T-helper 1 cell treated with Interleukin-12 subunit alpha and Interleukin-12 subunit beta and Interleukin-4 antibody, amounts not matched to agents 30 μg/mL and 1 μg/mL, for 36 hours (primary cell): Measurements from ENCODE around the gene SCFD2.

Experiments used
- H3K27ac Mint-ChIP-seq: one replicate; pipeline ENCODE4 v1.8.0; 2021; ENCODE audit warnings: mild to moderate bottlenecking, mixed read lengths
- H3K27me3 Mint-ChIP-seq: one replicate; pipeline ENCODE4 v1.8.0; 2021; ENCODE audit warnings: low read depth, mixed read lengths
- H3K36me3 Mint-ChIP-seq: one replicate; pipeline ENCODE4 v1.8.0; 2021; ENCODE audit warnings: low read depth, mixed read lengths
- H3K4me1 Mint-ChIP-seq: one replicate; pipeline ENCODE4 v1.8.0; 2021; ENCODE audit warnings: low read depth, mixed read lengths
- H3K4me3 Mint-ChIP-seq: one replicate; pipeline ENCODE4 v1.8.0; 2021; ENCODE audit warnings: mild to moderate bottlenecking, moderate library complexity, mixed read lengths
- H3K9me3 Mint-ChIP-seq: one replicate; pipeline ENCODE4 v1.8.0; 2021; ENCODE audit warnings: mixed read lengths

SCFD2 gene

DNA sequence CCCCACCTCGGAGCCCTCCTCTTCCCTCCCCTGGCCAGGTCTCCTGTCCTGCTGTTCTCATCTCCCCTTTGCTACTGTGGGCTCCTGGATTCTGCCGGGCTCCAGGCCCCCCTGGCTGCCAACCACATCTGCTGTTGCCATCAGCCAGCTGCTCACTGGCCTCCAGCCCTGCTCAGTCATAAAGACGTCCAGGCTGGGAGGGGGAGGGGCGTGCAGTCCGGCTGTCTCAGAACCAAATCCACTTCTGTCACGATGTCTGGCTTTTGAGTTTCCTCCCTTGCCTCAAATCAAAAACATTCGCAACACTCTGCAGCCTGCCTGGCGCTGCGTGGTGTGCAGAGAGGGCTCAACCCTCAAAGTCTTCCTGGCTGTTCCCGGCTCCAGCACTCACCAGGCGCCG is 496.7 kb downstream of the SCFD2 start:
- Mint-ChIP-seq H3K27ac (no peak overlapping the region), H3K4me1 (no peaks in the 10 kb centered on the region), H3K4me3 (no peak overlapping the region), H3K36me3 (peaks cover 2% of the 10 kb centered on the region), H3K27me3 (no peaks in the 10 kb centered on the region), H3K9me3 (no peaks in the 10 kb centered on the region)

DNA sequence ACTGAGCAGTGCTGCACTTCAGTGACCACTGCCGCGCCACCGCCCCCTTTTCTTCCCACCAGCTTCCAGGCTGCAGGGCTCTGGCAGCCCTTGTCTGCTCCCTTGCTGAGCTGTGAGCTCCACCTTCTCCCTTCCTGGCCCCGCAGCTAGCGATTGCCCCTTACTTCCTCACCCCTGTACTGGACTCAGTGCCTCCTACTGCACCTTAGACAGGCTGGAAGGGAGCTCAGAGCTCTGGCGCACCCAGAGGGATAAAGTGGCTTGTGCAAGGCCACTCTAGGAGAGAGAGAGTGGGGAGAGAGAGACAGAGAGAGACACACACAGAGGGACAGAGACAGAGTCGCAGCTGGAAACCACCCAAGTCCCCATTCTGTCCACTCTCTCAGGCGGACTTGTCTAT is 497.7 kb downstream of the SCFD2 start:
- Mint-ChIP-seq H3K4me1 (no peaks in the 10 kb centered on the region), H3K27ac (no peak overlapping the region), H3K27me3 (peaks cover 5% of the 10 kb centered on the region)

DNA sequence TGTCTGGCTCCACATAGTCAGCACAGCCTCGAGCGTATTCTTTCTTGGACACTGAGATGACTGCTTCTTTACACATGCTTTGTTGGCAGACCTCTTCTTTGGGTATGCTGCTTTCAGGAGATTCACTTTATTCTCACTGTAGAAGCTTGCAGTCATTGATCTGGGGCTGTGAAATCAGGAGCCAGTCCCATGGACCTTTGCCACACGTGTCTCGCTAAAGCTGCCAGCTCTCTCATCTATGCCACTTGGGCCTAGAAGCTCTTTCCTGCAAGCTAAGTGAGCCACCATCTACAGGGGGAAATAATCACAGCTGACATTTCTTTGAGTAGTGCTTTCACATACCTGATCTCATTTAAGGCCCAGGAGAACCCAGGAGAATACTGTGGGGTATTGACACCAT is 498.7 kb downstream of the SCFD2 start:
- H3K27ac Mint-ChIP-seq, result no peak overlapping the region
- no peaks in the 10 kb centered on the region for H3K4me1 Mint-ChIP-seq
- no peak overlapping the region for H3K4me3 Mint-ChIP-seq
- H3K36me3 Mint-ChIP-seq, result peaks cover 2% of the 10 kb centered on the region
- H3K27me3 Mint-ChIP-seq, result peaks cover 9% of the 10 kb centered on the region
- no peaks in the 10 kb centered on the region for H3K9me3 Mint-ChIP-seq

More for the DNA sequence above, 497.7 kb downstream of the SCFD2 start:
- no peak overlapping the region for H3K4me3 Mint-ChIP-seq
- H3K36me3 Mint-ChIP-seq, result peaks cover 2% of the 10 kb centered on the region
- no peaks in the 10 kb centered on the region for H3K9me3 Mint-ChIP-seq

GRCh38 chr4:52866734-52867133 is 499.1 kb downstream of the SCFD2 start:
- Mint-ChIP-seq H3K36me3 (peaks cover 2% of the 10 kb centered on the region), H3K4me1 (peaks cover under 1% of the 10 kb centered on the region), H3K27me3 (peaks cover 9% of the 10 kb centered on the region)

DNA sequence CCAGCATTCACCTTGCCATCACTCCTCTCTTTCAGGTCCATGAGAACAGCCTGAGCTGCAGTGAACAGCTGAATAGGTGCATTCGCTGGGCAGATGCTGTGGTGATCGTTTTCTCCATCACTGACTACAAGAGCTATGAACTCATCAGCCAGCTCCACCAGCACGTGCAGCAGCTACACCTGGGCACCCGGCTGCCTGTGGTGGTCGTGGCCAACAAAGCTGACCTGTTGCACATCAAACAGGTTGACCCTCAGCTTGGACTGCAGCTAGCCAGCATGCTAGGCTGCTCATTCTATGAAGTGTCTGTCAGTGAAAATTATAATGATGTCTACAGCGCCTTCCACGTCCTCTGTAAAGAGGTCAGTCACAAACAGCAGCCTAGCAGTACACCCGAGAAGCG is 500.6 kb downstream of the SCFD2 start:
- H3K4me1 Mint-ChIP-seq, result peaks cover 8% of the 10 kb centered on the region
- no peak overlapping the region for H3K4me3 Mint-ChIP-seq
- no peaks in the 10 kb centered on the region for H3K9me3 Mint-ChIP-seq
- no peaks in the 10 kb centered on the region for H3K36me3 Mint-ChIP-seq
- H3K27me3 Mint-ChIP-seq, result peaks cover 23% of the 10 kb centered on the region
- H3K27ac Mint-ChIP-seq, result no peak overlapping the region

More at GRCh38 chr4:52866734-52867133, 499.1 kb downstream of the SCFD2 start:
- Mint-ChIP-seq H3K4me3 (no peak overlapping the region), H3K9me3 (no peaks in the 10 kb centered on the region), H3K27ac (no peak overlapping the region)

GRCh38 chr4:52864793-52865192 is 501.1 kb downstream of the SCFD2 start:
- H3K4me1 Mint-ChIP-seq, result peaks cover 8% of the 10 kb centered on the region
- H3K4me3 Mint-ChIP-seq, result no peak overlapping the region
- H3K27me3 Mint-ChIP-seq, result peaks cover 28% of the 10 kb centered on the region
- H3K27ac Mint-ChIP-seq, result no peak overlapping the region
- H3K36me3 Mint-ChIP-seq, result no peaks in the 10 kb centered on the region
- H3K9me3 Mint-ChIP-seq, result no peaks in the 10 kb centered on the region

GRCh38 chr4:52863324-52863723 is 502.5 kb downstream of the SCFD2 start:
- peaks cover 8% of the 10 kb centered on the region for H3K4me1 Mint-ChIP-seq
- H3K4me3 Mint-ChIP-seq, result no peak overlapping the region

GRCh38 chr4:52862639-52863161 is 503.2 kb downstream of the SCFD2 start:
- H3K4me3 Mint-ChIP-seq, result peak overlapping the region; percentile 68
- peaks cover 35% of the 10 kb centered on the region for H3K27me3 Mint-ChIP-seq
- no peaks in the 10 kb centered on the region for H3K36me3 Mint-ChIP-seq
- H3K27ac Mint-ChIP-seq, result no peak overlapping the region
- peaks cover 5% of the 10 kb centered on the region for H3K9me3 Mint-ChIP-seq
- H3K4me1 Mint-ChIP-seq, result peaks cover 8% of the 10 kb centered on the region

More at GRCh38 chr4:52863324-52863723, 502.5 kb downstream of the SCFD2 start:
- Mint-ChIP-seq H3K27me3 (peaks cover 35% of the 10 kb centered on the region), H3K27ac (no peak overlapping the region), H3K36me3 (no peaks in the 10 kb centered on the region), H3K9me3 (no peaks in the 10 kb centered on the region)

DNA sequence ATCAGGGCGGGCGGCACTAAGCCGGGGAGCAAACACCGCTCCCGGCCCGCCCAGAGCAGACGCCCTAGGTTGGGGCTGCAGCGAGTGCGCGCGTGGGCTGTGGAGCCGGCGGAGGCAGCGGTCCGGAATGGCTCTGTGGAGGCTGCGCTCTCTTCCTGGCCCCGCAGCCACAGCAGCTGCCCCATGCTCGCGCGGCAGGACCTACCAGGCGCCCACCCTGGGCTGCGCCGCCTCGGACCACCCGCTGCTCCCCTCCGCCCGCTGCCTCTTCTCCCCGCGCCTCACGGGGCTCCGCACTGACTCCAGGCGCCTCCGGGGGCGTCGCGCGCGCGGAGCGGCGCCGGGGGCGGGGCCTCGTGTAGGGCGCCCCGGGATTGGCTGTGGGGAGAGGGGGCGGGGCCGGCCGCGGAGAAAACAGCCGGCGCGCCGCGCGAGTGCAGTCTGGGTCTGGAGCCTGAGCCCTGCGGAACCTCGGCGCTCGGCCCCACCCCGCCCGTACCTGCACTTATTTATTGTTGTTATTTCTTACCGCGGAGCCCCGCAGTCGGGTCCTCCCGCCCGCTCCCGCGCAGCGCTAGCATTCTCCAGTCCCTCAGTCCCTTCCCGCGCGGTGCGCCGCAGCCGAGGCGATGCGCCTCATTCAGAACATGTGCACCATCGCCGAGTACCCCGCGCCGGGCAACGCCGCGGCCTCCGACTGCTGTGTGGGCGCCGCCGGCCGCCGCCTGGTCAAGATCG is 503.8 kb downstream of the SCFD2 start, which contains the start of gene RASL11B:
Gene RASL11B (plus strand): TSS at position 439 of the 738 bp plus-strand sequence. CDS start 191 bp downstream, at position 630.
- H3K4me1 Mint-ChIP-seq, result peaks cover 10% of the 10 kb centered on the region
- peaks cover 35% of the 10 kb centered on the region for H3K27me3 Mint-ChIP-seq
- H3K4me3 Mint-ChIP-seq, result peak within 1 kb of the TSS; percentile 68
- H3K27ac Mint-ChIP-seq, result no peak within 1 kb of the TSS
- H3K36me3 Mint-ChIP-seq, result no peaks in the 10 kb centered on the region
- H3K9me3 Mint-ChIP-seq, result peaks cover 6% of the 10 kb centered on the region

GRCh38 chr4:52861171-52861823 is 504.6 kb downstream of the SCFD2 start:
- peaks cover 17% of the 10 kb centered on the region for H3K4me1 Mint-ChIP-seq
- H3K27me3 Mint-ChIP-seq, result peaks cover 35% of the 10 kb centered on the region
- H3K4me3 Mint-ChIP-seq, result peak overlapping the region; percentile 67
- H3K36me3 Mint-ChIP-seq, result no peaks in the 10 kb centered on the region
- H3K9me3 Mint-ChIP-seq, result peaks cover 6% of the 10 kb centered on the region
- no peak overlapping the region for H3K27ac Mint-ChIP-seq

- Mint-ChIP-seq H3K4me1 (peaks cover 17% of the 10 kb centered on the region), H3K27me3 (peaks cover 35% of the 10 kb centered on the region), H3K4me3 (no peak overlapping the region), H3K27ac (no peak overlapping the region), H3K9me3 (peaks cover 6% of the 10 kb centered on the region), H3K36me3 (no peaks in the 10 kb centered on the region)
Measured at GRCh38 chr4:52860361-52860760, 505.5 kb downstream of the SCFD2 start.

- H3K27me3 Mint-ChIP-seq, result peaks cover 26% of the 10 kb centered on the region
- H3K9me3 Mint-ChIP-seq, result peaks cover 6% of the 10 kb centered on the region
- H3K4me1 Mint-ChIP-seq, result peaks cover 17% of the 10 kb centered on the region
- H3K36me3 Mint-ChIP-seq, result no peaks in the 10 kb centered on the region
- no peak overlapping the region for H3K4me3 Mint-ChIP-seq
- no peak overlapping the region for H3K27ac Mint-ChIP-seq
Measured at GRCh38 chr4:52856801-52857200, 509.1 kb downstream of the SCFD2 start.

- no peaks in the 10 kb centered on the region for H3K27me3 Mint-ChIP-seq
- peaks cover 9% of the 10 kb centered on the region for H3K4me1 Mint-ChIP-seq
- no peaks in the 10 kb centered on the region for H3K36me3 Mint-ChIP-seq
- H3K27ac Mint-ChIP-seq, result no peak overlapping the region
- H3K9me3 Mint-ChIP-seq, result peaks cover 6% of the 10 kb centered on the region
- no peak overlapping the region for H3K4me3 Mint-ChIP-seq
Measured at GRCh38 chr4:52853351-52853750, 512.5 kb downstream of the SCFD2 start.

DNA sequence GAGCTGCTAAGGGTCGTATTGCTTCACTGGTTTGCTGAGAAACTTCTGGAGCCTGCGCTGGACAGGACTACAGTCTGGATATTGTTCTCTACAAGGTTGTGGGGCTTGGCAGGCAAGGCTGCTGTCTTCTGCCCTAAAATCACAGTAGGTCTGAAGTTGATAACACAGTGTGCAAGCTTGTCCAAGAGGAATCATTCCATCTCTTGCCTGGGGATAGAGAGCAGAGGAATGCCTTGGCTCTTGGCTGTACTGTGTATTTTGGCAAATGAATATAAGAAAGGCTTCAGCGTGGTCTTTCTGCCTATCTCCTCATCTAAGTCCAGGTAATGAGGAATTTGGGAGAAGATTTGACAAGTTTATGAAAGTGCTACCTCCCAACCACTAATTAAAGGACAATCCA is 513.1 kb downstream of the SCFD2 start:
- Mint-ChIP-seq H3K4me3 (no peak overlapping the region), H3K27ac (no peak overlapping the region), H3K9me3 (peaks cover under 1% of the 10 kb centered on the region), H3K36me3 (no peaks in the 10 kb centered on the region), H3K4me1 (peaks cover 9% of the 10 kb centered on the region), H3K27me3 (no peaks in the 10 kb centered on the region)

DNA sequence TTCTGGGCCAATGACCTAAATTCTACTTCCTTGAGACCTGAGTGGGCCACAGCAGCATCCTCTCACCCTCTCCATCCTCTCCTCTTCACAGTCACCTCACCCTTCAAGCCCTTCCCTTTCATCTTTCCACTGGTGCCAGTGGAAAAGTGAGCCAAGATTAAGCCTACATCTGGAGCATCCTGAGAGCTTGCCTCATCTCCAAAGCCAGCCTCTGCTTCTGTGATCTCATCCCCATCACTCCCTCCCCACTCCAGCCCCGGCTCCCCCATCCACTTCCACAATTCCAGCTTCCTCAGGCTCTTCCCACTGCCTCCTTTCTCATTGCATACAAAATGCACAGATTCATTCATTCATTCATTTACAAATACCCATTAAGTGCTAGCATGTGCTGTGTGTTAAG is 513.8 kb downstream of the SCFD2 start:
- Mint-ChIP-seq H3K9me3 (no peaks in the 10 kb centered on the region), H3K27ac (no peak overlapping the region), H3K4me3 (no peak overlapping the region)

More for the DNA sequence above, 513.8 kb downstream of the SCFD2 start:
- Mint-ChIP-seq H3K36me3 (no peaks in the 10 kb centered on the region), H3K4me1 (peaks cover 7% of the 10 kb centered on the region), H3K27me3 (no peaks in the 10 kb centered on the region)
